ENCODE results near the gene LNX1. TPM values are rescaled to one million over a fixed set of nuclear protein-coding genes. Genes with fewer than 3 reads are reported as not detected.

Gene LNX1
- total and polyA plus RNA-seq, 9 of the 15 experiments (the other 6 are each of a cell fraction or from before 2014, with no cell fraction given) = 0.40 to 3.6 (median 2.2) TPM

GRCh38 chr4:53427366-53427765, 163.9 kb downstream of the LNX1 start (continued):
- no peak for TF ChIP-seq BRF2 (IDR thresholded peaks at IDR 0.05; ENCODE audit: borderline replicate concordance, insufficient read depth, insufficient read length)
- no peak for TF ChIP-seq PTBP1 (IDR thresholded peaks at IDR 0.05; ENCODE audit: low read depth, low read length)
- no peak for TF ChIP-seq ELK1 (CRISPR knock-in tag; IDR thresholded peaks at IDR 0.05)

- ChIA-PET CTCF (ENCODE audit: low intra/inter-chr PET ratio) (no interaction called here), POLR2A (no interaction called here)
- BruUV-seq (replicated peaks) = no TSS peak
- H3K4me1 ChIP-seq (replicated peaks in 1 of 2; ENCODE audit: control insufficient read depth in 2 of 2, insufficient read depth in 2 of 2, low read length in 2 of 2) = no peaks in the 10 kb centered on the region
- H3K79me2 ChIP-seq (ENCODE audit: control insufficient read depth, insufficient read depth, low read length) = no peaks in the 10 kb centered on the region; the same call in 2 of the 3 replicates
- no peaks in the 10 kb centered on the region for H3K27me3 ChIP-seq (ENCODE audit: control insufficient read depth in 2 of 2, insufficient read depth in 2 of 2, low read length in 2 of 2)
- no peak overlapping the region for H3K4me2 ChIP-seq (ENCODE audit: insufficient read depth, low read length)
- in situ Hi-C loops (cut with MboI) = no loop called here
- H3K36me3 ChIP-seq (ENCODE audit: control insufficient read depth, insufficient read depth, low read length) = peaks cover 33% of the 10 kb centered on the region; the same call in 2 of the 3 replicates
- H3K27ac ChIP-seq (ENCODE audit: extremely low read depth, low read depth, low read length) = no peak overlapping the region
- ATAC-seq (no peak), FAIRE-seq (no peak), DNase-seq (ENCODE audit: extremely low read depth in 1 of 4, low spot score in 3 of 4) (no peak)
- H4K20me1 ChIP-seq (replicated peaks; ENCODE audit: control insufficient read depth, insufficient read depth, low read length) = no peaks in the 10 kb centered on the region
- intact Hi-C loops (cut with micrococcal nuclease) = no loop called here
- H2AFZ ChIP-seq (ENCODE audit: low read depth, low read length) = no peak overlapping the region
- H3K9ac ChIP-seq (ENCODE audit: insufficient read depth in 1 of 2, low read depth in 2 of 2, low read length in 2 of 2) = no peak overlapping the region
- no peaks in the 10 kb centered on the region for H3K9me3 ChIP-seq (replicated peaks; ENCODE audit: control insufficient read depth, insufficient read depth, low read depth, low read length)
- no peaks in the 10 kb centered on the region for H3K9me1 ChIP-seq (ENCODE audit: control insufficient read depth, insufficient read depth, low read length)
- no peak overlapping the region for H3K4me3 ChIP-seq
- TF ChIP-seq HDAC3 (IDR thresholded peaks at IDR 0.05; ENCODE audit: borderline replicate concordance, partially characterized antibody) (no peak), ZNF212 (CRISPR knock-in tag; IDR thresholded peaks at IDR 0.05) (no peak), KAT2B (IDR thresholded peaks at IDR 0.05; ENCODE audit: low read depth, low read length) (no peak), HINFP (tag; conservative IDR thresholded peaks at IDR 0.05; ENCODE audit: low read depth) (no peak), ZNF79 (CRISPR knock-in tag; IDR thresholded peaks at IDR 0.05; ENCODE audit: low read depth) (no peak), ZBTB8A (IDR thresholded peaks at IDR 0.05; ENCODE audit: partially characterized antibody) (no peak), CGGBP1 (CRISPR knock-in tag; IDR thresholded peaks at IDR 0.05) (no peak), SNAPC5 (CRISPR knock-in tag; IDR thresholded peaks at IDR 0.05) (no peak), HLTF (IDR thresholded peaks at IDR 0.05) (no peak), MCM2 (IDR thresholded peaks at IDR 0.05; ENCODE audit: low read depth) (no peak), NCOA2 (IDR thresholded peaks at IDR 0.05; ENCODE audit: partially characterized antibody in 2 of 2) (no peak), ZNF384 (IDR thresholded peaks at IDR 0.05; ENCODE audit: low read depth, low read length) (no peak), FOXJ2 (tag; IDR thresholded peaks at IDR 0.05) (no peak), YBX1 (IDR thresholded peaks at IDR 0.05) (no peak), ZNF146 (CRISPR knock-in tag; IDR thresholded peaks at IDR 0.05; ENCODE audit: unreplicated experiment) (no peak)
Observed at GRCh38 chr4:53424280-53424679, 167.0 kb downstream of the LNX1 start.
